Right ventricle myocardium inferior (tissue), 1 donor: ENCODE data around the gene BTBD16. TPM values are rescaled to one million over a fixed set of nuclear protein-coding genes. Genes with fewer than 3 reads are reported as not detected.

Source experiments
- ATAC-seq: fragments of 200-7000 bp; cut with Tn5 transposase; one replicate; pipeline ENCODE4 v1.9.1; 2020; ENCODE audit warnings: mild to moderate bottlenecking, moderate library complexity
- DNase-seq: peaks from one replicate; pipeline ENCODE4 v3.0.0; 2021; ENCODE audit errors: missing footprints
- intact Hi-C: fragments of 100-400 bp; cut with DNase I; formaldehyde crosslinking; loops from one replicate; pipeline ENCODE4 v1.11.0; 2022
- total RNA-seq: library from RNA; stranded (reverse); fragmentation: NEBNext Ultra II Directional; extraction: Animal tissue kit (Norgen Biotek cat#: 25700); gene quantifications from one replicate; pipeline ENCODE4 v1.2.1, GENCODE V29; 2021
- donor health status: DM: no; HTN: yes; CAD: no; lungs with severe emphysema.

The BTBD16 gene
- total RNA-seq, 1 donor from 2014 or later = not detected

- no peak for DNase-seq
- intact Hi-C loops = no loop called here
- no peak for ATAC-seq
These were observed 56.4 kb downstream of the BTBD16 start for GRCh38 chr10:122327237-122328206.

GRCh38 chr10:122328676-122329075, 57.6 kb downstream of the BTBD16 start:
- no peak for DNase-seq
- peak; percentile 35 for ATAC-seq
- intact Hi-C loops = no loop called here

GRCh38 chr10:122329416-122329815, 58.3 kb downstream of the BTBD16 start:
- intact Hi-C loops = no loop called here
- no peak for ATAC-seq
- no peak for DNase-seq

- ATAC-seq = no peak
- DNase-seq = no peak
- intact Hi-C loops = no loop called here
These were observed 60.0 kb downstream of the BTBD16 start for GRCh38 chr10:122331100-122331499.

- ATAC-seq (no peak), DNase-seq (no peak)
- intact Hi-C loops = no loop called here
These were observed 60.7 kb downstream of the BTBD16 start for GRCh38 chr10:122331615-122332446.

- intact Hi-C loops = no loop called here
- DNase-seq (no peak), ATAC-seq (no peak)
These were observed 61.9 kb downstream of the BTBD16 start for GRCh38 chr10:122333037-122333436.

GRCh38 chr10:122336332-122336731, 65.2 kb downstream of the BTBD16 start:
- no peak for ATAC-seq
- intact Hi-C loops = no loop called here

GRCh38 chr10:122336961-122337360, 65.9 kb downstream of the BTBD16 start:
- no peak for DNase-seq
- intact Hi-C loops = no loop called here
- no peak for ATAC-seq

More at GRCh38 chr10:122336332-122336731, 65.2 kb downstream of the BTBD16 start:
- DNase-seq = no peak

GRCh38 chr10:122338609-122339441, 67.7 kb downstream of the BTBD16 start:
- DNase-seq = no peak
- intact Hi-C loops = no loop called here
- ATAC-seq = no peak

GRCh38 chr10:122341141-122341810, 70.2 kb downstream of the BTBD16 start:
- DNase-seq (no peak), ATAC-seq (peak; percentile 77)
- intact Hi-C loops = loop anchor here (2.0 to 5.0 kb wide), 2 partner anchors 34 to 226 kb away; no protein-coding TSS in a partner anchor

GRCh38 chr10:122342293-122343134, 71.4 kb downstream of the BTBD16 start:
- ATAC-seq = peak; percentile 40

GRCh38 chr10:122343135-122343800, 72.2 kb downstream of the BTBD16 start:
- no peak for DNase-seq
- ATAC-seq = no peak
- intact Hi-C loops = loop anchor here (2.0 to 5.0 kb wide), 4 partner anchors 32 to 224 kb away; partner anchors contain the start of gene PLEKHA1

More at GRCh38 chr10:122342293-122343134, 71.4 kb downstream of the BTBD16 start:
- no peak for DNase-seq
- intact Hi-C loops = loop anchor here (2.0 to 5.0 kb wide), 4 partner anchors 32 to 225 kb away; partner anchors contain the start of gene PLEKHA1

GRCh38 chr10:122343936-122344335, 72.8 kb downstream of the BTBD16 start:
- DNase-seq = no peak
- ATAC-seq = no peak
- intact Hi-C loops = loop anchor here (2.0 to 5.0 kb wide), 4 partner anchors 31 to 223 kb away; partner anchors contain the start of gene PLEKHA1

- intact Hi-C loops = loop anchor here (5.0 kb wide), 1 partner anchor 223 kb away; no protein-coding TSS in a partner anchor
- ATAC-seq (no peak), DNase-seq (no peak)
These were observed 73.7 kb downstream of the BTBD16 start for GRCh38 chr10:122344741-122345258.

GRCh38 chr10:122346326-122346950, 75.3 kb downstream of the BTBD16 start:
- intact Hi-C loops = no loop called here
- DNase-seq (no peak), ATAC-seq (no peak)
